ENCODE results near the gene PAPSS1.

DNA sequence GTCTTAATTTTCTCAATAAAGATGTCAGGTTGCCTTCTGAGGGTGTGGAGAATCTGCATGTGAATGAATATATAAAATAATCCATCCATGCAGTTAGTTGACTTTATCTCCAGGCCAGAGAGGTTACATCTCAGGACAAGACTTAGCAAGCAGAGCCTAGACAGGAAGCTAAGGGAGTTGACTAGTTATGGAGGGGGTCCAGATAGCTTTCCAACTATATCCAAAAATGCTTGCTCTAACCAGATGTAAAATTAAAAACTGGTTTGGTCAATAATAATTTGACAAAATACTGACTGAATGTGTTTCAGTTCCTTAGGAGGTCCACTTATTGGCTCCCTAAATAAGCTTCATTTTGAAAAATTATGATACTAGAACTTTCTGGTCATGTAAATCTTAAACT is 101.4 kb downstream of the PAPSS1 start:
- TF ChIP-seq, protein P1, sequence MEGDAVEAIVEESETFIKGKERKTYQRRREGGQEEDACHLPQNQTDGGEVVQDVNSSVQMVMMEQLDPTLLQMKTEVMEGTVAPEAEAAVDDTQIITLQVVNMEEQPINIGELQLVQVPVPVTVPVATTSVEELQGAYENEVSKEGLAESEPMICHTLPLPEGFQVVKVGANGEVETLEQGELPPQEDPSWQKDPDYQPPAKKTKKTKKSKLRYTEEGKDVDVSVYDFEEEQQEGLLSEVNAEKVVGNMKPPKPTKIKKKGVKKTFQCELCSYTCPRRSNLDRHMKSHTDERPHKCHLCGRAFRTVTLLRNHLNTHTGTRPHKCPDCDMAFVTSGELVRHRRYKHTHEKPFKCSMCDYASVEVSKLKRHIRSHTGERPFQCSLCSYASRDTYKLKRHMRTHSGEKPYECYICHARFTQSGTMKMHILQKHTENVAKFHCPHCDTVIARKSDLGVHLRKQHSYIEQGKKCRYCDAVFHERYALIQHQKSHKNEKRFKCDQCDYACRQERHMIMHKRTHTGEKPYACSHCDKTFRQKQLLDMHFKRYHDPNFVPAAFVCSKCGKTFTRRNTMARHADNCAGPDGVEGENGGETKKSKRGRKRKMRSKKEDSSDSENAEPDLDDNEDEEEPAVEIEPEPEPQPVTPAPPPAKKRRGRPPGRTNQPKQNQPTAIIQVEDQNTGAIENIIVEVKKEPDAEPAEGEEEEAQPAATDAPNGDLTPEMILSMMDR (IDR thresholded peaks at IDR 0.05; ENCODE audit: borderline replicate concordance, extremely low read depth, low read length, poor library complexity, severe bottlenecking): no peak
- no peak for TF ChIP-seq EZH2 (IDR thresholded peaks at IDR 0.05; ENCODE audit: borderline replicate concordance, low read depth, low read length, severe bottlenecking)

Data from DND-41 (cell line).